HK-2 (cell line): Measurements from ENCODE around the gene GPR180.

ENCODE experiments used
- DNase-seq: peaks from one replicate; pipeline ENCODE4 v3.0.0-alpha.2; 2018; ENCODE audit not compliant: unreplicated experiment

The GPR180 gene

GRCh38 chr13:94656176-94656575, 54.5 kb downstream of the GPR180 start:
- DNase-seq, result no peak

GRCh38 chr13:94656766-94657165, 55.1 kb downstream of the GPR180 start:
- no peak for DNase-seq

GRCh38 chr13:94657167-94657566, 55.5 kb downstream of the GPR180 start:
- DNase-seq, result no peak

- DNase-seq, result no peak
These were observed 57.4 kb downstream of the GPR180 start for GRCh38 chr13:94658926-94659597.

- DNase-seq, result no peak
These were observed 57.9 kb downstream of the GPR180 start for GRCh38 chr13:94659598-94659946.

- DNase-seq, result no peak
These were observed 59.2 kb downstream of the GPR180 start for GRCh38 chr13:94660695-94661326.

- no peak for DNase-seq
These were observed 59.7 kb downstream of the GPR180 start for GRCh38 chr13:94661406-94661805.

GRCh38 chr13:94662274-94662945, 60.8 kb downstream of the GPR180 start:
- DNase-seq, result no peak

- DNase-seq, result no peak
These were observed 63.2 kb downstream of the GPR180 start for GRCh38 chr13:94664889-94665288.

- no peak for DNase-seq
These were observed 64.4 kb downstream of the GPR180 start for GRCh38 chr13:94666065-94666464.

GRCh38 chr13:94667190-94667589, 65.5 kb downstream of the GPR180 start:
- DNase-seq, result no peak

- no peak for DNase-seq
These were observed 70.7 kb downstream of the GPR180 start for GRCh38 chr13:94672400-94672799.

GRCh38 chr13:94673851-94674250, 72.2 kb downstream of the GPR180 start:
- no peak for DNase-seq

GRCh38 chr13:94674609-94675348, 73.1 kb downstream of the GPR180 start:
- DNase-seq, result peak; percentile 22

- DNase-seq, result no peak
These were observed 76.1 kb downstream of the GPR180 start for GRCh38 chr13:94677799-94678198.

GRCh38 chr13:94678845-94679244, 77.2 kb downstream of the GPR180 start:
- no peak for DNase-seq

GRCh38 chr13:94679614-94680013, 78.0 kb downstream of the GPR180 start:
- no peak for DNase-seq

- no peak for DNase-seq
These were observed 80.6 kb downstream of the GPR180 start for GRCh38 chr13:94682229-94682628.

- no peak for DNase-seq
These were observed 81.8 kb downstream of the GPR180 start for GRCh38 chr13:94683409-94683808.
